ENCODE data around the gene RPS13.
"Not testable (repeated sequence)": the region's sequence is repeated elsewhere in the genome, so short reads cannot be mapped to it uniquely, and the experiment has no call there.

The RPS13 gene

DNA sequence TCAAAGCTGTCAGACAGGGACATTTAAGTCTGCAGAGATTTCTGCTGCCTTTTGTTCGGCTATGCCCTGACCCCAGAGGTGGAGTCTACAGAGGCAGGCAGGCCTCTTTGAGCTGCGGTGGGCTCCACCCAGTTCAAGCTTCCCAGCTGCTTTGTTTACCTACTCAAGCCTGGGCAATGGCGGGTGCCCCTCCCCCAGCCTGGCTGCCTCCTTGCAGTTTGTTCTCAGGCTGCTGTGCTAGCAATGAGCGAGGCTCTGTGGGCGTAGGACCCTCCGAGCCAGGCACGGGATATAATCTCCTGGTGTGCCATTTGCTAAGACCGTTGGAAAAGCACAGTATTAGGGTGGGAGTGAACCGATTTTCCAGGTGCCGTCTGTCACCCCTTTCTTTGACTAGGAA lies 43.4 kb downstream of the RPS13 start:
- not testable (repeated sequence) for DNase-seq

GRCh38 chr11:17026487-17027082 lies 50.9 kb downstream of the RPS13 start:
- no peak for DNase-seq

DNA sequence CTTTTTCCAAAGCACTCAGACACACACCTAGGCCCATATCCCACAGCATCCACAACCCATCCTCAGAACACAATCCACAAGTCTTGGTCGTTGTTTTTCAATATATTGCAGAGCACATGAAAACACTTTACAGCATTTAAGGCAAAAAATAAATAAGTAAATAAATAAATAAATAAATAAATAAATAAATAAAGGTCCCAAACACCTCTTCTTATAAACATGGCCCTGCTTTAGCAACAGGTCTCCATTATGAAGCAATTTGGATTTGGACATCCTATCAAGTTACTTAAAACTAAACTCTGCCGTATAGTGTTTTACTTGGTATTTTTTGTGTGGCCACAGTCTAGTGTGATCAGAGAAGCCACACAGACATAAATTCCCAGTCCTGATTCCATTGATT lies 52.5 kb downstream of the RPS13 start:
- no peak for DNase-seq
